Lower leg skin (tissue), 3 donors: Measurements from ENCODE around the gene TMEM242.

Experiments used
- POLR2A ChIP-seq, 2 donors: fragments of 450-650 bp; IDR thresholded peaks; one replicate each; pipeline ENCODE4 v1.6.1; 2016 to 2017; ENCODE audit warnings: antibody characterized with exemption in 2 of 2, mild to moderate bottlenecking in 1 of 2, moderate library complexity in 1 of 2
- TF ChIP-seq, protein P1 (sequence below), 3 donors: fragments of 450-650 bp; IDR thresholded peaks; one replicate each; pipeline ENCODE4 v1.5.1; 2016; ENCODE audit warnings: antibody characterized with exemption in 3 of 3, mild to moderate bottlenecking in 3 of 3, moderate library complexity in 2 of 3

DNA sequence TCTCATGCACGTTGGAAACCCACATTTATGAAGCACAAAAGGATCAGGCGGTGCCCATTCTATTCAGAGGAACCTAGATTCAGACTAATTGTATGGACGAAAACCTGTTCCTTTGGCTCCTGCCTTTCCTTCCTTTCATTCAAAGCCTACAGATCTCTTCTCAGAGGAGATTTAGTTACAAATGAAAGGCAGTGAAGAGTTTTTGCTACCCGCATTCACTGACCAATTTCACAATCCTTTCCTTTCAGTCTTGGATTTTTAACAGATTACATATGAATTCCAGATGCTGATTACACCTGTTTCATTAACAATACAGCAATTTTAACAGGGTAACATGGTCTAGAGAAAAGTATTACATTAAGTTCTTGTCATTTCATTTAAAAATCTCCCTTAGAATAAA, 32.0 kb downstream of the TMEM242 start:
- TF ChIP-seq, protein P1, sequence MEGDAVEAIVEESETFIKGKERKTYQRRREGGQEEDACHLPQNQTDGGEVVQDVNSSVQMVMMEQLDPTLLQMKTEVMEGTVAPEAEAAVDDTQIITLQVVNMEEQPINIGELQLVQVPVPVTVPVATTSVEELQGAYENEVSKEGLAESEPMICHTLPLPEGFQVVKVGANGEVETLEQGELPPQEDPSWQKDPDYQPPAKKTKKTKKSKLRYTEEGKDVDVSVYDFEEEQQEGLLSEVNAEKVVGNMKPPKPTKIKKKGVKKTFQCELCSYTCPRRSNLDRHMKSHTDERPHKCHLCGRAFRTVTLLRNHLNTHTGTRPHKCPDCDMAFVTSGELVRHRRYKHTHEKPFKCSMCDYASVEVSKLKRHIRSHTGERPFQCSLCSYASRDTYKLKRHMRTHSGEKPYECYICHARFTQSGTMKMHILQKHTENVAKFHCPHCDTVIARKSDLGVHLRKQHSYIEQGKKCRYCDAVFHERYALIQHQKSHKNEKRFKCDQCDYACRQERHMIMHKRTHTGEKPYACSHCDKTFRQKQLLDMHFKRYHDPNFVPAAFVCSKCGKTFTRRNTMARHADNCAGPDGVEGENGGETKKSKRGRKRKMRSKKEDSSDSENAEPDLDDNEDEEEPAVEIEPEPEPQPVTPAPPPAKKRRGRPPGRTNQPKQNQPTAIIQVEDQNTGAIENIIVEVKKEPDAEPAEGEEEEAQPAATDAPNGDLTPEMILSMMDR (IDR thresholded peaks at IDR 0.05): no peak
- no peak for TF ChIP-seq POLR2A (IDR thresholded peaks at IDR 0.05)
